Astrocyte (in vitro differentiated cells and primary cell): ENCODE data around the gene C21orf58. TPM values are rescaled to one million over a fixed set of nuclear protein-coding genes. Genes with fewer than 3 reads are reported as not detected.

Experiments
- DNase-seq: peaks from one replicate; pipeline ENCODE4 v3.0.0-alpha.2; 2010; ENCODE audit warnings: low read depth
- FAIRE-seq: peaks from 2 replicates; lab custom pipeline; 2011; peaks lifted over from hg19 to GRCh38; lab: Jason Lieb, UNC
- H2AFZ ChIP-seq: 2 replicates; pipeline ENCODE4 v1.6.0; 2012; ENCODE audit warnings: low read depth, low read length, inconsistent platforms
- H3K27ac ChIP-seq: 2 replicates; pipeline ENCODE4 v1.5.1; 2011; ENCODE audit warnings: low read depth, low read length, inconsistent platforms
- H3K27me3 ChIP-seq: 2 replicates; pipeline ENCODE4 v1.6.0; 2011; ENCODE audit warnings: low read length, inconsistent platforms; ENCODE audit not compliant: insufficient read depth
- H3K36me3 ChIP-seq: 2 replicates; pipeline ENCODE4 v1.5.1; 2011; ENCODE audit warnings: low read length, inconsistent platforms; ENCODE audit not compliant: insufficient read depth
- H3K4me1 ChIP-seq: 2 replicates; pipeline ENCODE4 v1.5.1; 2011; ENCODE audit warnings: low read length, inconsistent platforms; ENCODE audit not compliant: insufficient read depth
- H3K4me2 ChIP-seq: 2 replicates; pipeline ENCODE4 v1.6.0; 2012; ENCODE audit warnings: low read length, inconsistent platforms
- H3K4me3 ChIP-seq: 2 replicates; pipeline ENCODE4 v1.5.1; 2011; ENCODE audit warnings: low read depth, mild to moderate bottlenecking, low read length, inconsistent platforms; ENCODE audit not compliant: insufficient read depth
- H3K79me2 ChIP-seq: 2 replicates; pipeline ENCODE4 v1.6.0; 2012; ENCODE audit warnings: mild to moderate bottlenecking, low read length, inconsistent platforms; ENCODE audit not compliant: insufficient read depth
- H3K9ac ChIP-seq: 2 replicates; pipeline ENCODE4 v1.6.0; 2012; ENCODE audit warnings: mild to moderate bottlenecking, low read length, inconsistent platforms
- H3K9me3 ChIP-seq: 2 replicates; pipeline ENCODE4 v1.5.1; 2012; ENCODE audit warnings: low read depth, mild to moderate bottlenecking, low read length, inconsistent platforms; ENCODE audit not compliant: insufficient read depth
- H4K20me1 ChIP-seq: 2 replicates; pipeline ENCODE4 v1.6.0; 2012; ENCODE audit warnings: low read length, inconsistent platforms; ENCODE audit not compliant: insufficient read depth
- H3K27ac Mint-ChIP-seq: one replicate; pipeline ENCODE4 v1.8.0; 2021; ENCODE audit warnings: mild to moderate bottlenecking, mixed read lengths; ENCODE audit not compliant: unreplicated experiment
- H3K27me3 Mint-ChIP-seq: one replicate; pipeline ENCODE4 v1.8.0; 2021; ENCODE audit warnings: low read depth, mixed read lengths; ENCODE audit not compliant: unreplicated experiment
- H3K36me3 Mint-ChIP-seq: one replicate; pipeline ENCODE4 v1.8.0; 2021; ENCODE audit warnings: low read depth, mixed read lengths; ENCODE audit not compliant: unreplicated experiment
- H3K4me1 Mint-ChIP-seq: one replicate; pipeline ENCODE4 v1.8.0; 2021; ENCODE audit warnings: low read depth, mixed read lengths; ENCODE audit not compliant: unreplicated experiment
- H3K4me3 Mint-ChIP-seq: one replicate; pipeline ENCODE4 v1.8.0; 2021; ENCODE audit warnings: mild to moderate bottlenecking, moderate library complexity, mixed read lengths; ENCODE audit not compliant: unreplicated experiment
- H3K9me3 Mint-ChIP-seq: one replicate; pipeline ENCODE4 v1.8.0; 2021; ENCODE audit warnings: mild to moderate bottlenecking, mixed read lengths; ENCODE audit not compliant: unreplicated experiment
- EZH2 ChIP-seq: IDR thresholded peaks from 2 replicates; pipeline ENCODE4 v1.6.1; 2012; ENCODE audit warnings: mild to moderate bottlenecking, low read length, inconsistent platforms; ENCODE audit not compliant: insufficient read depth
- total RNA-seq: library from RNA; stranded (reverse); gene quantifications from 2 replicates; pipeline ENCODE4 v1.2.1, GENCODE V29; 2021
- TF ChIP-seq, protein P1 (sequence below): IDR thresholded peaks from 2 replicates; pipeline ENCODE4 v1.5.1; 2011; ENCODE audit warnings: low read depth, mild to moderate bottlenecking, inconsistent platforms, low read length, moderate library complexity; ENCODE audit not compliant: insufficient read depth

Gene C21orf58
- total RNA-seq, 1 donor from 2014 or later = 3.2 TPM

DNA sequence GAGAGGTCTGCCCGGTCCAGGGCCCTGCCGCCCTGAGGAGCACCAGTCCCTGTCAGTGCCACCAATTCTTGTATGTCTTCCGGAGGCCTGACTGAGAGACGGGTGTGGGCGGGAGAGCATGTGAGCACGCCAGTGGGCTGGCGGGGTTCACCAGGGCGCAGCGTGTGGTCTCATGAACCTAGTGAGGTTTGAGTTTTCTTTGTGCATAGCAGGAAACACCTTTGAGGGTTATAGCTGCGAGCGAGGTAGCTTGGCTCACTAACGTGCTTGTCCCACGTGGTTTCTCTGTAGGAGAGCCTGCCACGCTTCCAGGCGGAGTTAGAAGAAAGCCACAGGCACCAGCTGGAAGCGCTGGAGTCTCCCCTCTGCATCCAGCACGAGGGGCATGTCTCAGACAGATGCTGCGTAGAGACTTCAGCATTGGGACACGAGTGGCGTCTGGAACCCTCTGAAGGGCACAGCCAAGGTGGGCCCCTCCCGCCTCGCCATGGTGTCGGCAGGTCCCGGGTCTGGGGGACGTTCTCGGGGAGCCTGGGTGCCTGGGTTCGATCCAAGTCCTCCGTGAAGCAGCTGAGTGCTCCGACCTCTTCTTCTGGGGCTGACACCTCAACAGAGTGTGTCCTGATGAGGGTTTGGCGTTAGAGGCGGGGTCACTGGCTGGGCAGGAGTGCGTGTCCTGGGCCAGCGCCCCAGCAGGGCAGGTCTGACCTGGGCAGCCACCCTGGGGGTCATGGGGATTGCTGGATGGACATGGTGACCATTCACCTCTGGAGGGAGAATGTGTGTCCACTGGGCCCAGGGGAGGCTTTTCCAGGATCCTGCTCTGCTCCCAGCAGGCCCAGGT lies 31.7 kb upstream of the C21orf58 start:
- Mint-ChIP-seq H3K9me3 (no peaks in the 10 kb centered on the region), H3K4me1 (no peaks in the 10 kb centered on the region), H3K36me3 (peaks cover 8% of the 10 kb centered on the region), H3K27me3 (no peaks in the 10 kb centered on the region), H3K4me3 (no peak overlapping the region), H3K27ac (no peak overlapping the region)
- DNase-seq (no peak), FAIRE-seq (no peak)
- no peaks in the 10 kb centered on the region for H3K9me3 ChIP-seq
- H3K27me3 ChIP-seq = no peaks in the 10 kb centered on the region
- H3K36me3 ChIP-seq = peaks cover 8% of the 10 kb centered on the region
- H3K27ac ChIP-seq = no peak overlapping the region
- H2AFZ ChIP-seq = no peak overlapping the region
- no peak overlapping the region for H3K9ac ChIP-seq
- H3K4me3 ChIP-seq = no peak overlapping the region
- no peaks in the 10 kb centered on the region for H4K20me1 ChIP-seq
- no peak for TF ChIP-seq EZH2
- TF ChIP-seq, protein P1, sequence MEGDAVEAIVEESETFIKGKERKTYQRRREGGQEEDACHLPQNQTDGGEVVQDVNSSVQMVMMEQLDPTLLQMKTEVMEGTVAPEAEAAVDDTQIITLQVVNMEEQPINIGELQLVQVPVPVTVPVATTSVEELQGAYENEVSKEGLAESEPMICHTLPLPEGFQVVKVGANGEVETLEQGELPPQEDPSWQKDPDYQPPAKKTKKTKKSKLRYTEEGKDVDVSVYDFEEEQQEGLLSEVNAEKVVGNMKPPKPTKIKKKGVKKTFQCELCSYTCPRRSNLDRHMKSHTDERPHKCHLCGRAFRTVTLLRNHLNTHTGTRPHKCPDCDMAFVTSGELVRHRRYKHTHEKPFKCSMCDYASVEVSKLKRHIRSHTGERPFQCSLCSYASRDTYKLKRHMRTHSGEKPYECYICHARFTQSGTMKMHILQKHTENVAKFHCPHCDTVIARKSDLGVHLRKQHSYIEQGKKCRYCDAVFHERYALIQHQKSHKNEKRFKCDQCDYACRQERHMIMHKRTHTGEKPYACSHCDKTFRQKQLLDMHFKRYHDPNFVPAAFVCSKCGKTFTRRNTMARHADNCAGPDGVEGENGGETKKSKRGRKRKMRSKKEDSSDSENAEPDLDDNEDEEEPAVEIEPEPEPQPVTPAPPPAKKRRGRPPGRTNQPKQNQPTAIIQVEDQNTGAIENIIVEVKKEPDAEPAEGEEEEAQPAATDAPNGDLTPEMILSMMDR = no peak
- no peaks in the 10 kb centered on the region for H3K79me2 ChIP-seq
- no peak overlapping the region for H3K4me2 ChIP-seq
- H3K4me1 ChIP-seq = no peaks in the 10 kb centered on the region

DNA sequence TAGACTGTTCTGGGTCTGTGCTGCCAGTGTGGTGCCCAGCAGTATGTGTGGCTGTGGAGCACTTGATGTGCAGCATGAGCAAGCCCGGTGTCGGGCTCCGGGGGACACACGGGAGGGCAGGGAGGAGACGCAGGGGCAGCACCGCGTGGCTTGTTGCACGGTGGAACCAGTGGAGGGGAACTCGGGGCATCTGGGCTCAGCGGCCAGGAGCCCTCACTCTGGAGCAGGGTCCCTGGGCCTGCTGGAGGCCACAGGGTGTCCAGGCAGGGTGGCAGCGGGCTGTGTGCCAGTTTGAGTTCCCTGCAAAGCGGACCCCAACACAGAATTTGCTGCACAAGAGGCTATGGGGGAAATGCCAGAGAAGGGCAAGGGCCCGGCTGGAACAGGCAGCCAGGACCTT lies 30.8 kb upstream of the C21orf58 start:
- H3K36me3 Mint-ChIP-seq = peaks cover 8% of the 10 kb centered on the region
- DNase-seq = no peak
- TF ChIP-seq, protein P1 = no peak
- no peak for TF ChIP-seq EZH2

DNA sequence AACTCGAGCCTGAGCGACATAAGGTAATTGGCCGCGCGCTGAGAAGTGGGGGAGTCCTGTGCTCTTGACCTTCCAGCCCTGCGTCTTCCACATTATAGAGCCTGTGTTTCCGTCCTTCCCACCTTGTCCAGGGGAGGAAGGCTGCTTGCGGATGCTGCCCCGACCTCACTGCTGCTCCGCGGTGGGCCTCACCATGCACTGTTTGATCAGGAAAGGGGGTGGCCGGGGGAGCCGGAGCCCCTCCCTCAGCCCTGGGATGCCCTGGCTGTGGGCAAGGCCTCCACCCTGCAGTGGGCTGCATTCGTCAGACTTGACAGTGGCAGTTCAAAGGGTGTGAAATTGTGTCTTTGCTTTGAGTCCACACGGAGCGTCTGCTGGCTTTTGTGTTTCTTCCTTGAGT lies 30.4 kb upstream of the C21orf58 start:
- no peaks in the 10 kb centered on the region for H4K20me1 ChIP-seq
- Mint-ChIP-seq H3K27me3 (no peaks in the 10 kb centered on the region), H3K9me3 (no peaks in the 10 kb centered on the region), H3K4me1 (no peaks in the 10 kb centered on the region), H3K27ac (no peak overlapping the region), H3K4me3 (no peak overlapping the region), H3K36me3 (peaks cover 8% of the 10 kb centered on the region)
- no peak for TF ChIP-seq EZH2
- TF ChIP-seq, protein P1 = no peak
- no peak overlapping the region for H2AFZ ChIP-seq
- no peak overlapping the region for H3K4me2 ChIP-seq
- no peak overlapping the region for H3K27ac ChIP-seq
- H3K9ac ChIP-seq = no peak overlapping the region
- H3K79me2 ChIP-seq = no peaks in the 10 kb centered on the region
- H3K4me1 ChIP-seq = no peaks in the 10 kb centered on the region
- no peak overlapping the region for H3K4me3 ChIP-seq
- FAIRE-seq (no peak), DNase-seq (no peak)
- no peaks in the 10 kb centered on the region for H3K9me3 ChIP-seq
- no peaks in the 10 kb centered on the region for H3K27me3 ChIP-seq
- H3K36me3 ChIP-seq = peaks cover 13% of the 10 kb centered on the region

More for the DNA sequence above, 30.8 kb upstream of the C21orf58 start:
- Mint-ChIP-seq H3K27ac (no peak overlapping the region), H3K4me1 (no peaks in the 10 kb centered on the region), H3K4me3 (no peak overlapping the region), H3K27me3 (no peaks in the 10 kb centered on the region), H3K9me3 (no peaks in the 10 kb centered on the region)
- FAIRE-seq = no peak
- H4K20me1 ChIP-seq = no peaks in the 10 kb centered on the region
- H3K4me3 ChIP-seq = no peak overlapping the region
- no peak overlapping the region for H2AFZ ChIP-seq
- no peaks in the 10 kb centered on the region for H3K4me1 ChIP-seq
- H3K9ac ChIP-seq = no peak overlapping the region
- H3K27me3 ChIP-seq = no peaks in the 10 kb centered on the region
- H3K9me3 ChIP-seq = no peaks in the 10 kb centered on the region
- no peaks in the 10 kb centered on the region for H3K79me2 ChIP-seq
- H3K27ac ChIP-seq = no peak overlapping the region
- no peak overlapping the region for H3K4me2 ChIP-seq
- peaks cover 11% of the 10 kb centered on the region for H3K36me3 ChIP-seq
